Erythroblast (primary cell): ENCODE results near the gene TMEM26.

Source experiments
- GATA1 ChIP-seq: IDR thresholded peaks from 2 replicates; pipeline ENCODE4 v1.6.1; 2011; ENCODE audit warnings: low read depth, mild to moderate bottlenecking, control low read depth, low read length, moderate library complexity
- POLR2A ChIP-seq: IDR thresholded peaks from 2 replicates; pipeline ENCODE4 v1.6.1; 2011; ENCODE audit warnings: mild to moderate bottlenecking, low read length

- TF ChIP-seq POLR2A (no peak), GATA1 (no peak)
Measured at GRCh38 chr10:61390851-61391250, 62.3 kb downstream of the TMEM26 start.
